SK-N-SH (cell line): ENCODE measurements around the gene PTTG1IP.

ENCODE experiments used
- CTCF ChIP-seq: fragments of 200-600 bp; sonication (generic); IDR thresholded peaks from 2 replicates; pipeline ENCODE4 v1.6.1; 2017; ENCODE audit warnings: antibody characterized with exemption, mild to moderate bottlenecking, moderate library complexity
- EP300 ChIP-seq, 2 experiments: IDR thresholded peaks; 2 replicates each; pipeline versions ENCODE4 v1.4.0 to v1.6.1; 2012; ENCODE audit warnings: borderline replicate concordance in 1 of 2, low read depth in 1 of 2, low read length in 1 of 2
- EZH2phosphoT487 ChIP-seq: fragments of 200-600 bp; sonication (generic); IDR thresholded peaks from 2 replicates; pipeline ENCODE4 v1.6.1; 2017; ENCODE audit warnings: low read depth, mixed run types, mild to moderate bottlenecking, antibody characterized with exemption, moderate library complexity, borderline replicate concordance
- FOXJ3 ChIP-seq: sonication (generic); formaldehyde crosslinking; IDR thresholded peaks from 2 replicates; pipeline ENCODE4 v1.5.1; 2020; ENCODE audit warnings: mild to moderate bottlenecking, missing genetic modification reagents
- REST ChIP-seq: IDR thresholded peaks from 2 replicates; pipeline ENCODE4 v1.6.1; 2012; ENCODE audit warnings: mild to moderate bottlenecking, low read depth, low read length, moderate library complexity
- RXRA ChIP-seq: IDR thresholded peaks from 2 replicates; pipeline ENCODE4 v1.4.0; 2012; ENCODE audit warnings: low read depth, mild to moderate bottlenecking, borderline replicate concordance
- SMC3 ChIP-seq: IDR thresholded peaks from 2 replicates; pipeline ENCODE4 v1.6.1; 2012; ENCODE audit warnings: low read depth, low read length, improper control_type of control experiment
- USF1 ChIP-seq: IDR thresholded peaks from 2 replicates; pipeline ENCODE4 v1.4.0; 2012; ENCODE audit warnings: low read depth, borderline replicate concordance

- TF ChIP-seq EP300 (IDR thresholded peaks at IDR 0.05; ENCODE audit: borderline replicate concordance in 1 of 2, low read depth in 1 of 2, low read length in 1 of 2) (no peak), CTCF (no peak), USF1 (no peak), RXRA (no peak), SMC3 (no peak), REST (no peak), FOXJ3 (CRISPR knock-in tag) (no peak), EZH2phosphoT487 (no peak)
Measured at GRCh38 chr21:44886113-44887075, 12.9 kb upstream of the PTTG1IP start.
